OCI-LY7 (cell line): ENCODE data around the gene ANKS1B.

ENCODE experiments used
- CTCF ChIP-seq: fragments of 200-600 bp; sonication (generic); conservative IDR thresholded peaks from 2 replicates; pipeline ENCODE4 v1.5.1; 2014; ENCODE audit warnings: mild to moderate bottlenecking, antibody characterized with exemption, low read length, moderate library complexity, mixed read lengths
- EZH2phosphoT487 ChIP-seq: fragments of 200-600 bp; sonication (generic); IDR thresholded peaks from 2 replicates; pipeline ENCODE4 v1.6.1; 2018; ENCODE audit warnings: low read depth, borderline replicate concordance, mild to moderate bottlenecking, mixed run types, antibody characterized with exemption, low read length, moderate library complexity, mixed read lengths

- no peak for TF ChIP-seq CTCF
- TF ChIP-seq EZH2phosphoT487, result no peak
These were observed 7.2 kb downstream of the ANKS1B start for GRCh38 chr12:99977550-99977949.
